NCI-H774 (cell line): ENCODE measurements around the gene MLC1.

Experiments used
- DNase-seq: peaks from one replicate; lab custom pipeline; 2025; lab: John Stamatoyannopoulos, UW

Gene MLC1

DNA sequence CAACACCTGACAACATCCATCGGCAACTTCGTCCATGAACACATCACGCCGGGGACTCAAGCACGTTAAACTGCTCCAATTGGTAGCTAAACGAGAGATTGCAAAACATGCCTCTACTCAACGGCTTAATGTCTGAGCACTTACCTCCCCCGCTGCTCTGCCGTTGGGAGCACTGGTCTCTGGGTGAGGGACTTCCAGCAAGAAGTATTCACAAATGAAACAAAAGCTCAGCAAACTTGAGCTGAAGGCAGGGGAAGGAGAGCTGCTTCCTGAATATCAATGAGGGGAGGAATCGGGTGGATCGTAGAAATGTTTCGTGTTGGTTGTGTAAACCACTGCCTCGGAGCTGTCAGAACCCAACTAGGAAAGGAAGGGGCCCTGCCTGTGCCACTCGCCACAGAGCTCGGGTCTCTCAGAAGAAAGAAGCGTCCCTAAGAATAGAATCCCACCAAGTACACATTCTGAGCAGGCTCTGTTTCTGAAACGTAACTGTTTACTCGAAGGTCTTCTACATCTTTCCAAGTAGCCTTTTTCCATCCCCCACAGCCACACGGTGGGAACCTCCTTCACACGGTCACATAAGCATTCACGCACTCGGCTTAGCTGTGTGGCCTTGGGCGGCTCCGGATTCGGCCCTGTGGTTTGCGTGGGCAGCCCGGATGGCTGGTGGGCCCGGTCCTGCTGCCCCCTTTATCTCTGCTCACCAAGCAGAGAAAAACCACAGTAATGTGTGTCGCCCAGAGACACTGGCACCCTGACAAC lies at the start of gene MLC1:
MLC1 (minus strand) TSS at position 216 of the 762 bp plus-strand sequence. CDS start 524 bp downstream, outside the sequence.
- no peak for DNase-seq

DNA sequence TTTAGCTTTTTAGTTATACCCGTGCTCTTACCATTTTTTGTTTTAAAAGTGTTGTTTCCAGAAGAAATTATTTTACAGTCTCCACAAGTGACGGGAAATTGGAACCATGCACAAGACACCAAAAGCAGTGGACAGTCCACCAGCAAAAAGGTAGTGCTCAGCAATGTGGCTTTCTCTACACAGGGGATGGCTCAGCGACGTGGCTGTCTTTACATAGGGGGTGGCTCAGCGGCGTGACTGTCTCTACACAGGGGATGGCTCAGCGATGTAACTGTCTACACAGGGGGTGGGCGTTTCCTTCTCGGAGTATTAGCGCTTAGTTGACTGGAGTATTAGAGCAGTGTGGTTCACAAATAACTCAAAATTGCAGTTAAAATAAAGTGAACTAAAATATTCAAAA lies 49.3 kb upstream of the MLC1 start:
- no peak for DNase-seq

- DNase-seq = no peak
These were observed 46.7 kb upstream of the MLC1 start for GRCh38 chr22:50131894-50132293.

- DNase-seq = no peak
These were observed 44.0 kb upstream of the MLC1 start for GRCh38 chr22:50129121-50129736.

DNA sequence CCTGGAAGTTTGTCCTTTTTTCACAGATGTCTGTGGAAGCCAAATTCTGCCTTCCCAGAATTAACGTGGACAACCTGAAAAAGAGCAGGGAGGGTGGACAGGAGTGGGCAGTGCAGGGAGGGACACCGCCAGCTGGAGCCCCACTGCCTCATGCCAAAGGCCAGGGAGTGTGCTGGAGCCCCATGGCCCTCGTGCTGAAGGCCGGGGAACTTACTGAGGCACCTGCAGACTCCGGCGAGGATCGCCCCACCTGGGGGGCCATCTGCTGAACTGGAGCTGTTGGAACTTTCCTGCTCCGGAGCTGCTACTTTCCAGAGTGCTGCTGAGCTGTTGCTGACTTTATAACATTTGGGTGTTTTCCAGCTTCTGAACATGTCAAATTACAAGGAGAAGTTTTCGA lies 39.8 kb upstream of the MLC1 start:
- no peak for DNase-seq

DNA sequence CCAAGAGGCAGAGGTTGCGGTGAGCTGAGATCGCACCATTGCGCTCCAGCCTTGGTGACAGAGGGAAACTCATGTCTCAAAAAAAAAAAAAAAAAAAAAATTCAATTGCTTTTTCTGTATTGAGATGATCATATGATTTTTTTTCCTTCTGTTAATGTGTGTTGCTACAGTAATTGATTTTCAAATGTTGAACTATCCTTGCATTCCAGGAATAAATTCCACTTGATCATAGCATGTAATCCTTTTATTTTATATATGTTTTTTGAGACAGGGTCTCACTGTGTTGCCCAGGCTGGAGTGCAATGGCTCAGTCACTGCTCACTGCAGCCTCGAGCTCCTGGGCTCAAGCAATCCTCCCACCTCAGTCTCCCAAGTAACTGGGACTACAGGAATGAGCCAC lies 37.9 kb upstream of the MLC1 start:
- DNase-seq = no peak

DNA sequence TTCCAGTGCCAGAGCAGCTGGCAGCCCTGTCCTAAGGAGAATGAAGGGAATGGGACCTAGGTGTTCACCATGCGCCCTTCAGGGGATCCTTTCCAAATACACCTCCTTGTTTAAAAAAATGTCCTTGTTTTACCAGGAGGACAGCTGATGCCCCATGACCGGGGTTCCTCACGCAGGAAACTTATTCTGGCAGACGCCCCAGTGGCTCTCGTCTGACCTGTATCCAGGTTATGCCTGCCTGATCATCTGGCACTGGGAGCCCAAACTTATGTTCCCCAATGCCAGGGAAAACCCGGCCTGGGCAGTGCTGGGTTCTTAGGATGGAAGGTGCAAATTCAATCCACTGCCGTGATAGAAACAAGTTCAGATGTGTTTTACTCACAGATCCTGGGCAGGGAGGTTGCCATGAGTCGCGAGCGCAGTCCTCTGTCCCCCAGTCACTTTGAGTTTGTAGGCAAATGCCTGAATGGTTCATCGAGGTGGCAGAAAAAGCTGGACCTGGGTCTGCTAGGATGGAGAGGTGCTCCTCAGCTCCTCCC lies 36.0 kb upstream of the MLC1 start:
- no peak for DNase-seq

DNA sequence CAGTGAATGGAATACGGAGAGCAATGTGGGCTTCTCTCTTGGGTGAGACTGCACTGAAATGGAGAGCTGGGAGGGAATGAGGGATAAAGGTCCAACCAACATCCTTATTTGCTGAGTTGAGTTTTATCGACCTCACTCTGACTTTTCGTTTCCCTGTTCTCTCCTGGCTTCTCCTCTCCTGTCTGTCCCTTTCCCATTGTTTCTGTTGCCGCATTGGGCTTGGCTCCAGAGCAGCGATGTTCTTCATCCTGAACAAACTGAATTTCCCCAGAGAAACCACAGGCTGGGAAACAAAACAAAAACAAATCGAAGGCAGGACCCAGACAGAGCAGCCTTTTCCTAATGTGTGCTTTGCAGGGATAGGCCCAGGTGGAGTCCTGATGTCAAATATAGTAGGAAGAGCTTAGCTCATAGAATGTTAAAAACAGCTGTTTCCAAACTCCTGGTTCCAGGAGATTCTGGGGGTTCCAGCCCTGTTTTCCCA lies 34.6 kb upstream of the MLC1 start:
- no peak for DNase-seq

DNA sequence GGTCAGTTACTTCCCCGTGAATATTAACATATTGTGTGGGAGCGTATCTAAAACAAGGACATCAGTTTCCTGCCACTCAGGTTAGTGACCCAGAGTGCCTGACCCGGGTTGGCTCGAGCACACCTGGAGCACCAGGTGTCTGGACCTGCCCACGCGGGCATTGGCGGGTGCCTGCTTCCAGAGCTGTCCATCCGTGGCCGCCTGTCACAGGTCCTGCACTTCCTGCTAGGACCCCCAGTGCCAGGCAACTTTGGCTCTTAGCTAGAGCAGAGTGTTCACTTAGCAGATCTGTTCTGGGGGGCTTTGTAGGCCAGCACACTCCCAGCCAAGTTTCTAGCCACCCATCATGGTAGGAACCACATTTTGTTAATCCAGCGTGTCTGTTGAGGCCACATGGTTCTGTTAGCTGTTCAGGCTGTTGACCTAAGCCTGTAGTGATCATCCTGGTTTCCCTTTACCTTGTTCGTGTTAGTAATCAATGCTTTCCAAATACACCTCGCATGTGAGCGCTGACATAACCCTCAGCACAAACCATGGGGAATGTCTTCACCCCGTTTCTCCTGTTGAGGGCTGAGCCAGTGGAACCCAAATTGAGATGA lies 34.0 kb upstream of the MLC1 start:
- no peak for DNase-seq

DNA sequence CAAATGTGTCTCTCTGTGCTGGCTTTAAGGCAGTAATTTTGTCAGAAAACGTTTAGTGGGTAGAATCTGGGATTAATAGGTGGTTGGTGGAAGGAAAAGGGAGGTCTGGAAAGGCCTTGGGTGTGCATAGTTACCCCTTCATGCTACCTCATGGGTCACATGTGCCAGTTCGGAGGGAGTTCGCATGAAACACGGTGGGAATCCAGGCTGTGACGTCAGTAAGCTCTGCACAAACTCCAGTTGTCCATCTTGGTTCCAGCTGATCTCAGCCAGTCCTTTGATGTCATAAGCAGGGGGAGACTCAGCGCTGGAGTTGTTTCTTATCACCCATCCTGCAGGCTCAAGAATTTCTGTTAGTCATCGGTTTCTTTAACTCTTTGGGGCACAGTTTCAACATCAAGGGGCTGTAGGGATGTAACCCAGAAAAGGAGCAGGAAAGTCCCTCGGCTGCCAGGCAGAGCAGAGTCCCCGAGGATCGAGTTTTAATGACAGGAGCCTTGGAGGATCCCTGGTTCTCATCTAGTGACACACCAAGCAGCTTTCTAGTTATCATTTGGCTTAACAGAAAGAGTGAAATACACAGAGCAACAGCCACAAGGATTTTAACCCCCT lies 33.4 kb upstream of the MLC1 start:
- no peak for DNase-seq

- no peak for DNase-seq
These were observed 32.9 kb upstream of the MLC1 start for GRCh38 chr22:50118129-50118528.

DNA sequence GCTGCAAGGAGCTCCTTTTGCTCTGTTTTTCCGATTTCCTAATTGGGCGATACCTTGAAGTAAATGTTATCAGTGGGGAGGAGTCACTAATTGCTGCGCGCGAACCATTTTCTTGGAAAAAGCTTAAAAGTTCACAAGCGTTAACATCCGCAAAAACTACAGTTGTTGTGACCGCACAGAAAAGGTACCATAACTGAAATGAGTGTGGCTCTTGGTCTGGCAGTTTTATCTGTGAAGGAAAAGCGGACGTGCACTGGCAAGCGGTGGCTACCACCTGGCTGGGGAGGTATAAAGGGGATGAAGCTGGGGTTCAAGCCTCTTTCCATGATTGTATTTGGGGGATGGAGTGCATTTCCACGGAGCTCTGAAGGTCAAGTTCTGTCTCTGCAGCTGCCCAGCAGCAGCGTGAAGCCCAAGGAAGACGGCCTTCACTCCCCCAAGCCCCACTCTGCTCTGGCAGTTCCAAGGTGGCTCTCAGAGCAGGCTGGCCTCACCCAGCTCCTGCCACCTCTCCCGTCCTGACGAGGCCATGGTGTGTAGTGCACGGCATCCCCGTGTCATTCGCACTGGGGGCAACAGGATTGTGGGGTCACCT lies 32.0 kb upstream of the MLC1 start:
- no peak for DNase-seq

DNA sequence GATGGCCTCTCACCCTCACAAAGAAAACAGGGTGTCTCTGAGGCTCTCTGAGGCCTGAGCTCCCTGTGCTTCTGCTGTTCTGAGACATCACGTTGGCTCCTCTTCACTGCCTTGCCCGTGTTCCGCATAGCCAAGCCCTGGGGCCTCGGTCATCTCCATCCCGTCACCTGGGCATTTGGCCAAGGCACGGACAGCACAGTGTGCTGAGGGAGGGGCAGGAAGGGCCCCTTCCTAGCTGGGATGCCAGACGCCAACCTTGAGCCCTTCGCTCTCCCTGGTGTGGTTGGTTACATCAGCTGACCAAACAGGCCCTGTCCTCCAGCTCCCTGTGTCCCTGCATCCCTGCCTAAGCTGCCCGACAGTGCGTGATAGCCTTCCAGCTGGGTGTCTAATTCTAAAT lies 30.5 kb upstream of the MLC1 start:
- peak; percentile 70 for DNase-seq

- DNase-seq = no peak
These were observed 29.2 kb upstream of the MLC1 start for GRCh38 chr22:50114221-50115021.

DNA sequence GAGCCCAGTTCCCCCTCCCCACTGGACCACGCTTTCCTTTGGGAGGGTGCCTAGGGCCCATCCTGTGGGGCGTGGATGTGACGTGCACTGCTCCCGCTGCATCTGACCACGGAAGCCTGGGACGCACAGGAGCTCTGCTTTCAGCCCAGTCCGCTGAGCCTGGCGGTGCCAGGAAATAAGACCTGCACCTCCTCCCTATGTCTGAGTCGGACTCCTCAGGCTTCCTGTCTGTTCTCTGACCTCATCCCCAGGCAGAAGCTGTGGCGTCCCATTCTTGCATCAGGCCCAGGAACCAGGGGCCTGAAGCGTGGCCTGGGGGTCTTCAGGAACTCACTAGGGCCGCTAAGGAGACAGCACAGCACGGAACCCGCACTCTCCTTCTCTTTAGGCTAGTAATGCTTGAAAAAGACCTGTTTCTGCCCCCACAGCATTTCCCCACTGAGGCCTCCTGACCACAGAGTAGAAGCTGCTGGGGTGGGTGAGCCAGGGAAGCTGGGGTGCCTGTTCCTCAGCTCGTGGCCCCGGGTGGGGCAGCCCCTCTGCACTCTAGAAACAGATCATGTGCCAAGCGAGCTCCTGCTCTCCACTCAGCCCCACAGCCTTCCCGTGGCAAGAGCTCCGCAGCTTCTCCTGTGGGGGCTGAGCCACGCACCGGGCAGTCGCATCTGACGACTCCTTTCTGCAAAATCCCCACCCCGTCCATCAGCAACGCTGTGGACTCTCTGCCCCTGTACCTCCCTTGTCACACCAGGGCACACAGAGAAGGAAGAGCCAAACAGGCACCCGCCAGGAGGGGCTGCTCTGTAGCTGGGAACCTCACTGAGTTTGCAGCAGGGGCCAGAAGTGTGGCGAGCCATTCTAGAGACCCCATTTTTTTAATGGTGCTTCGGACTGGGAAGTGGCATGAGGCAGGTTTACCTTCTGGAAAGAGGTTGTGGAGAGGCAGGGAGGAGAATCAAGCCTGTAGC lies 27.2 kb upstream of the MLC1 start:
- DNase-seq = no peak

- DNase-seq = no peak
These were observed 25.8 kb upstream of the MLC1 start for GRCh38 chr22:50111056-50111455.

DNA sequence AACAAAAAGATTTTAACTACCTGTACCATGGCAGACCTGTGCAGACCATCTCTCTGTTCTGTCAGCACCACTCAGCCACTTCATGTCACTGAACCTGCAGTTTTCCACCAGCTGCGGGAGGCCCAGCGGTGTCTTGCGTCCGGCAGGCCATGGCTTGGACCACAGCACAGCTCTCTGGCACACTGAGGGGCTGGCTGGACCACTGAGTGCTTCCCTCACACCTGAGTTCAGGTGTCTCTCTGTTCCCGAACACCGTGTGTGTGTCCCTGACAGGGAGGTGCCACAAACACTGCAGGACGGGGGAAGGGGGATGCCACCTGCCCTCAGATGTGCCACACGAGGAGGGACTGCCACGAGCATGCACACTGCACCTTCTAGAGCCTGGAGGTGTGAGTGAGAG lies 22.3 kb upstream of the MLC1 start:
- no peak for DNase-seq

DNA sequence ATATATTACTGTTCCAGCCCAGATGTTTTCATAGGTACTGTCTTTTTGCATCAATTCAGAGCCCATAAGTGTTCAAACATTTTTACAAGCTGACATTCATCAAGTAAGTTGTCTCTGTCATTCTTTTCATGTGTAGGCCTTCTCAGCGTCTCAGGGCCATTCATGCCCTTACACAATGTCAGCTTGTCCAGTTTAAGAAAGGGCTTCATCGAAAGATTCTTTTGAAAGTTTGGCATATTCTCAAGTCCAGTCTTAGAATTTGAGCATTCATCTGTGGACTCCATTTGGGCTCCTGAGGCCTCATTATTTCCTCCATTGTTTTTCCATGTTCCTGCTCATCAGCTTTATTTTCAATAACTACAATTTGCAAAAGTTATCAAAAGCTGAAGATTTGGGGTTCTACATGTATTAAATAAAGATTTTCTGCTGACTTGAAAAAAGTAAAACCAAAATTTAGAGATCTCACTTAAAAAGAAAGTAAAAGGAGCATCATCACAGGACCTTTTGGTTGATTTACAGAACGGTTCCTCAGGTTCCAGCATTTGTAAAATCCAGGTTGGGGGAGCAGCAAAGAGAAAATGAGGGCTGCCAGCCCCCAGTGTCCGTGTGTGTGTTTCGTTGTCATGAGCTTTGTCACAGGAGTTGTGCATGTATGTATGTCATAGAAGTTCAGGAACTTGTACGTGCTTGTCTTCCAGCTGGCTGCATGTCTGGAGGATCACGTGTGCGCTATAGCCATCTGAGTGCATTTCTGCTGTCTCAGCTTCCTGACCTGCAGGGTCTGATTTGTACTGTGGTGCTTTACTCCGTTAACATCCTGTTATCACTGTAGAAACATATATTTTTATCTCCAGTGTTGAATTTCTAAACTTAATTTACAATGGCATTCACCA lies 20.2 kb upstream of the MLC1 start:
- DNase-seq = no peak

- no peak for DNase-seq
These were observed 18.9 kb upstream of the MLC1 start for GRCh38 chr22:50104141-50104544.
